GM21786 (cell line): ENCODE data around the gene PNPLA1.

Source experiments
- ATAC-seq: cut with Tn5 transposase; IDR thresholded peaks from one replicate; pipeline ENCODE4 v1.9.1; 2021; ENCODE audit not compliant: unreplicated experiment

The PNPLA1 gene

DNA sequence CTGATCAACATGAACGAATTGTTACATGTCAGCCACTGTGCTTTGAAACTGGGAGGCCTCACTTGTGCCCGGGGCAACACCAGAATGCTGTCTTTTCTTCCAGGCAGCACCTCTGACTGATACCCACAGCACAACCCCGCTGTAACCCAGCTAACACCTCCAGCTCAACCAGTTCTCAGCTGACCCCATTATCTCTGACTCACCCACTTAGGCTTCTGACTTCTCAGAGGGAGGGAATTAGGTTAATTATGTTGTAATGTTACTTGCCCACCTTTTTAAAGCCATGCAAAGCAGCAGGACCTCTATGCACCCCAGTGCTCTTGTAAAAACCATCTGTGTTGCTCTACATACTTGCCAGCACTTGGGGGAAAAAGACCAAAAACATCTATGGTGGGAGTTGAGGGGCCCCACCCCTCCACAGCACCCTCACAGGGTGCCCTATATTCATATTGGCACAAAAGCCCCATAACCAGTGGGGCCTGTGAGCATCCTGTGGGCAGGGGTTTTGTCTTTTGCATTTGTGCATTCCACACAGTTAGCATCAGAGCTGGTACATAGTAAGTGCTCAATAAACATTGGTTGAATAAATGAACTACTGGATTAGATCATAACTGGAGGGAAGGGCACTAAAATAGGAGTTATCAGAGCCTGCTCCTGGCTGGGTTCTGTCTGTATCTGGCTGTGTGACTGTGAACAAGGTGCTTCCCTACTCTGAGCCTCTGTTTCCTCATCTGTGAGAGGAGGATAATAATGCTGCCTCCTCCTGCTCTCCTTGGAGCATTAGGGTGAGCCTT lies 44.6 kb downstream of the PNPLA1 start:
- no peak for ATAC-seq

DNA sequence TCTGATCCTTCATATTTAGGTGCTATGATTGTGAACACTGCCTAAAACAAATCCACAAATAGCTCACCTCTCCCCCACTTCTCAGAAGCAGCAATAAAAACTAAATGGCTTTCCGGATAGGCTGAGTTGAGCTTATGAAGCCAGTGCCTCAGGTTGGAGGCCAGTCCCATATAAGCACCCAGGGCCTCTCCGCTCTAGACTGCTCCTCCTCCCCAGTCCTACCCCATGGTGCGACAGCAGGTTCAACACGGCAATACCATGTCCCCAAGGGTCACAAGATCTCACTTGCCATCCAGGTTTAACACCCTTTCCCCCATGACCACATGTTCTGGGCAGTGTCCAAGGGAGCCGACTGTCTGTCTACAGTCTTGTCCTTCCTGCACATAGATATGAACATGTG lies 46.1 kb downstream of the PNPLA1 start:
- no peak for ATAC-seq

DNA sequence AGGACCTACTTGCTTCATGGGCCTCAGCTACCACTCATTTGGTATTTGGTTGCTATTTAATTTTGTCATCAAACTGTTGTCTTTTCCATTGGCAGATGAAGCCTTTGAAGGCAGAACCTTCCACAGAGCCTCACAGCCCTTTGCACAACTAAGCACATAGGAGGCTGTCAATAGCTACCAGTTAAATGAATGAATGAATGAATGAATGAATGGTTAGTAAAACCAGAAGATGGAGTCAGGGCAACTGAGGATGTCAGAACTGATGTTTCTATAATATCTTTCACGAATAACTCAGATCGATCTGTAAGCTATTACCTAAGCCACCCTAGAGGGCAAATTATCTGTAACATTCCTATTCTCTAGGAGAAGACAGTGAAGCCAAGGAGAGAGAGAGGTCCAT lies 47.8 kb downstream of the PNPLA1 start:
- no peak for ATAC-seq

DNA sequence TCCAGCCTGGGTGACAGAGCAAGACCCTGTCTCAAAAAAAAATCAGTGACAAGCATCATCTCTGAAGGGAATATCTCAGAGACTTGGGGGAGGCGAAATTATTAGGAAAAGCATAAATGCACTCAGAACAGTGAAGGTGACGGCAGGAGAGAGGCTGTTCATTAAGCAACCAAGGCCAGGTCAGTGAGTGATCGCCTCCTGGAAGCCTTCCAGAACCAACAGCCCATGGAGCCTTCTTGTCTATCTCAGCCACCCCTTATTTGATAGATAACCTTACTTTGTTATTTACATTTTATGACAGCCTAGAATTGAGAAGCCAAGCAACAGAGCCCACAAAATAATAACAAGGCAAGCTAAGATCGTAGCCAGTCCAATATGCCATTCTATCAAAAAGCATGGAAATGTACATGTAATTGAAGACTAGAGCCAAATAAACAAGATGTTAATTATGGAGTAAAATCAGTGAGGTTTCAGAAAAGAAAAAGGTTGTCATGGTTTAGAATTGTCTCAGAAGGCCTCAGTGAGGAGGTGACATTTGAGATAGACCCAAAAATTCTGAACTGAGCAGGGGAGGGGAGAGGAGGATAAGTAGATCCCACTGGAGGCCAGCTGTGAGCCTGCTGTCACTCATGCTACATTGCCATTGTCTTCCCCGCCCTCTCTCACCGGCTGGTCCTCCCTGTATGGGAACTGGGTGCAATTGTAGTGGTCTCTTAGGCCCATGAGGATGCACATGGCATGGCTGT lies 49.0 kb downstream of the PNPLA1 start:
- ATAC-seq, result no peak

DNA sequence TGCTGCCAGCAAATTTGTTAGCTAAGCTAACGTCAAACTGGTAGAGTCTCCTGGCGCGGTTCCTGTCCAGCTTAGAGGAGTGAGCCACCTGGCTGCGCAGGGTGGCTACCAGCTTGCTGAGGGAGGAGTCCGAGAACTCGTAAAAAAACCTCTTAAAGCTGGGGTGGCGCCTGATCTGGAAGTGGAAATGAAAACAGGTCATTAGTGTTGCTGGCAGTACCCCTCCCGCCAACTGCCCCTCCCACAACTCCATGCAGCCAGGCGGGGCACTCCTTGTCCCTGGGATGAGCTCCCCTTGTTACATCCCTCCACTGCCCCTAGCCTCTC lies 49.5 kb downstream of the PNPLA1 start:
- no peak for ATAC-seq

DNA sequence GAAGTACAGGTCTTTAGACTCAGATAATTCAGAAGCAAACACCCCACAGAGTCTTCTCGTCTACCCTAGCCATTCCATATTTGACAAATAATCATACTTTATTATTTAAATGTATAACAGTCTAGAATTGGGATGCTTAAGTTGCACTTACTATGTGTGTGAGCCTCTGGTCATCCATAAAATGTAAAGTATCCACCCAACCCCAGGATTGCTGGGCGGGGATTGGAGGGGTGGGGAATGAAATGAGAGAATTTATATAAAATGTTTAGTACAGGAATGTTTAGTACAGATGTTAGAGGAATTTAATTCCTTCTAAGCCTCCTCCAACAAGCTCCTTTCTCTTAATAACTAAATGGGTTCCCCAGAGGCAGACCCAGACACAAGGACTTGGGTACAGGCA lies 50.0 kb downstream of the PNPLA1 start:
- no peak for ATAC-seq

DNA sequence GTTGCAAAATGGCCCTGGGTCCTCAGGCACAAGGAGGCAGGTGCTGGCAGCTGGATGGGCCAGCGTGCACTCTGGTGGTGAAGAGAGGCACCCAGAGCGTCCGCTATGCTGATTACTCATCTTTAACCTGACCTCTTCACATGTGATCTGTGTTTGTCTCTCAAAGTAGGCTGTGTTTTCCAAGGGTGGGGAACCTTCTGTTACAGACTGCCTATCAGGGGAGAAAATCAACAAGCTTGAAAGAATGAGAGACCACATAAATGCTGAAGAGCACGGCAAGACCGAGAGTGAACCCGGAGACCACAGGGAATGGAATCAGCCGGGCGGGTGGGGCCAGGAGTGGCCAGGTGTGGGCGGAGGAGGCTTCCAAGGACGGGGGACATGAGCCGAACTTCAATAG lies 50.6 kb downstream of the PNPLA1 start:
- no peak for ATAC-seq

DNA sequence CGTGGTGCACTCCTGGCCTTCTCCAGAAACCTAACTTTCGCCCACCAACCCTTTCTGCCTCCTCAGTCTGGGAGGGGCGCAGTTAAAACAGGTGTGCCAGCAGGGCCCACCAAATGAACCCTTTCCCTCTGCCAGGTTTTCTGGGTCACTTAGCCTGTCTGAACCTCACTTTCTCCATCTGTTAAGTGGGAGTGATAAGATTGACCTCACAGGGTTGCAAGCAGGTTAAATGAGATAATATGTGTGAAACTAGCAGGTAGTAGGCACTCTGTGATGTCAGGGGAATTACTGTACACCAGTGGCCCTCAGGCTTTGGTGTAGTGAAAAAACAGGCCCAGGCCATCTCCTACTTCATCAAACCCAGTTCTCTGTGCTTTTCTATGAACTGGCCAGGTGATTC lies 52.7 kb downstream of the PNPLA1 start:
- no peak for ATAC-seq

DNA sequence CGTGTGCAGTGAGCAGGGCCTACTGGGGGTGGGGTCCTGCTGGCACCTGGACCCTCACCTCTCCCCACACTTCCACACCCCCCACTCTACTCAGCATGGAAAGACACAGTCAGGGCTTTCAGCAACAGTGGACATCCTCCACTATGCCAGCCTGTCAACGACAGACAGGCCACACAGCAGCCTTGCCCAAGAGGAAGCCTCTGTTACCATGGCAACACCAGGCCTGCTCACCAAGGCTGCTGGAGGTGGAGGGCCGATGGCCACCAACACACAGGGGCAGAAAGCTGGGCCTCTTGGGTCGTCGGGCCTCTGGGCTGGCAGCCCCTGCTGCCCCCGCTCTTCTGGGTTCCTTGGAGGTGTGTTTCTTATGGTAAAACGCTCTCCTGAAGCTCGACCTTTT lies 53.2 kb downstream of the PNPLA1 start:
- ATAC-seq, result no peak

DNA sequence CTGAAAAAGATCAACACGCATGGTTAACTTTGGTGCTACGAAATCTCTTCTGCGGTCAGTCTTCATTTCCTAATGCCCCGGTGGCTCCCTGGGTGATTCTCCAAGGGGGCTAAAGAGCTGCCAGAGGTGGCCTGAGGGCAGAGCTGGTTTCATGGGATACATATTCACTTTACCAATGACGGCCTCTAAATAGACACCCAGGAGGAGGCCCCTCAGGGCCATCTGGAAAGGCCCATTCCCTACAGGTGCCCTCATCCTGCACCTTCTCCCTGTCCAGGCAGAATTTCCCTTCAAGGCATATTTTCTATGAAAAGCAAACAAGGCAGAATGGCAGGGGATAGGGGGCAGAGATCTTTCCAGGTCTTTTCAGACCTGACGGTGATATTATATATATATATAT lies 54.3 kb downstream of the PNPLA1 start:
- ATAC-seq, result no peak

DNA sequence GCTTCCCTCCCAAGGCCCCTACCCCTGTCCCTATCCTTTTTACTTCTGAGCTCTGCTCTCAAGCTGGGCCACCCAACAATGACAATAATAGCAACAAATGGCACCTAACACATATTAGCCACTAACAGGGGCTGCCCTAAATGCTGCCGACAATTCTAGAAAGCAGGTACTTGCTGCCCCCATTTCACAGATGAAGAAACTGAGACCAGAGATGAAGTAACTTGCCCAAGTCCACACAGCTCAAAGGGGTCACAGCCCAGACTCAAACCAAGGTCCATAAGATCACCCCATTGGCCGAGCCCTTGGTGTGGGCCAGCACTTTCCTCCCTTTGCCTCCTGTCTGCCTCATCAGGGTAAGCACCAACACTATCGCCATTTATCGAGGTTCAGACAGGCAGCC lies 54.9 kb downstream of the PNPLA1 start:
- ATAC-seq, result no peak

DNA sequence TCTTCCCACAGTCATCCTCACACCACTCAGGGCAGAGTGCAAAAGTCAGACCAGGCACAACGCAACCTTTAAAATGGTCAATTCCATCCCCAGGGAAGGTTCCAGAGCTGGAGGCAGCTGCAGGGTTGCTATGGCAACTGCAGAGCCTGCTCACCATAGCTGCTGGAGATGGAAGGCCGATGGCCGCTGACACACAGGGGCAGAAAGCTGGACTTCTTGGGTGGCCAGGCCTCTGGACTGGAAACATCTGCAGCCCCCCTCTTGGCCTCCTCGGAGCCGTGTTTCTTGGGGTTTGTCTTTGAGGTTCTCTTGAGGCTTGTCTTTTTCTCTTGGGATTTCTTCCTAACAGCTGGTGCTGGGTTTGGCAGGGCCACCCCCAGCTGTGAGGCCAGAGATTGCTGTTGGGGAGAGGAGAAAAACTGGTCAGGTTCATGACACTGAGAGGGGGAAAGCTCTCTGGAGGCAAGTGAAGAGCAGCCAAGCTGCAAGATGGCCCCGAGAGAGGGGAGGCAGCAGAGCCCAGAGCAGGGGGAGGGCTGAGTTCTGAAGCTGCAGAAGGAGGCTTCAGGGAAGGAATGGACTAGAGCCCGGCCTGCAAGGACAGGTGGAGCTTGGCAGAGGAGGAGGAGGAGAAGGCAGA lies 56.6 kb downstream of the PNPLA1 start:
- no peak for ATAC-seq

DNA sequence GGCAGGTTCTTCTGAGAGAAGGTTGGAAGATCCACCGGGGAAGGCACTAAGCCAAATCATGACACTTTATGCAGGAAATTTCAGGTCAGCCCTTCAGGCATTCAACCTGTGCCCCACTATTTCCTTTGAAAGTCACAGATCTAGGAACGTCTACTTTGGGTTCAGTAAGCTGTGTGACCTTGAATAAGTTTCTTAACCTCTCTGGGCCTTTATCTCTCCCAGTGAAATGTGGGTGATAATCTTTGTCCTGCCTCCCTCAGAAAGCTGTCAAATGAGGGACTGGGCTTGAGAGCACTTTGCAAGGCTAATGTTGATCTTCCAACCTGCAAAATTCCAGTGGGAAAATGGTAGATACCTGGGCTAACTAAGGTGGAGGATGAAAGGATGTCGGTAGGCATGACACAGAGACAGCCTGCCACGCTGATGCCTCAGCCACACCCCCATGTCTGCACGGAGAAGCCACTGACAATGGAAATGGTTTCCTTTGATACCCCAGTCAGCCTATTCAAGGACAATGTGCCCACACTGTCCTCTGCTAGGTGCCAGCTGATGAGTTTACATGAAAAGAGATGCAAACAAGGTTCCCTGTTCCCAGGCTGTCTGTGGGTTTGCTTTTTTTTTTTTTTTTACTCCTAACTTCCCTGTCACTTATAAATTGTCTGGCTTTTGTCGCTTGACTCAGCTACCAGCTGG lies 57.5 kb downstream of the PNPLA1 start:
- ATAC-seq, result no peak

DNA sequence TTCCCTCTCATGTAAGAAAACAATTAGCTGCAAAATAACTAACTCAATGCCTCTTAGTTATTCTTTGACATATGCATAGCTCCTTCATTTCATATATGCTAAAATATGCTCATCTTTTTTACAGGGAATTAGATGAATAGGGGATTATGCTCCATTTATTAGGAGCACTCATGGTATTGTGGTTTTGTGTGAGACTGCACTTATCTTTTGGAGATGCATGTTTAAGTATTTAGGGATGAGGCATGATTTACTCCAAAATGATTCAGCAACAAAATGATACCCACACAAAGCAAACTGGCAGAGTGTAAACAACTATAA lies 58.0 kb downstream of the PNPLA1 start:
- ATAC-seq, result no peak

DNA sequence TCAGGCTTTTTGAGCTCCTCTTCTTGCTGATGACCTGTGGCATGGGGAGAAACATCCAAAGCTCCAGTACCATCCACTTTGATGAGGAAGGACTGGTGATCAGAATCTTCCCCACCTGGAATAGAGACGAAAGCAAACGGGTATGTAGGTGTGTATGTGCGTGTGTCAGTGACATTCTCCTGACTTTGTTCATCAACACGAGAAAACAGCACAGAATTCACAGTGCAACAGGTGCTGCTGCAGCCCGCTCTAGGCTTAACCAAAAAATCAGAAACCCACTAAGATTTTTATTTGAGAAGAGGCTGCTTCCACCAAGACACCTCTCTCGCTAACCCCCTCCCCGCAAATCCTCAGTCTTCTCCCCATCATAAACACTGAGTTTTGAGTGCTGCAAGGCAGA lies 58.7 kb downstream of the PNPLA1 start:
- no peak for ATAC-seq

DNA sequence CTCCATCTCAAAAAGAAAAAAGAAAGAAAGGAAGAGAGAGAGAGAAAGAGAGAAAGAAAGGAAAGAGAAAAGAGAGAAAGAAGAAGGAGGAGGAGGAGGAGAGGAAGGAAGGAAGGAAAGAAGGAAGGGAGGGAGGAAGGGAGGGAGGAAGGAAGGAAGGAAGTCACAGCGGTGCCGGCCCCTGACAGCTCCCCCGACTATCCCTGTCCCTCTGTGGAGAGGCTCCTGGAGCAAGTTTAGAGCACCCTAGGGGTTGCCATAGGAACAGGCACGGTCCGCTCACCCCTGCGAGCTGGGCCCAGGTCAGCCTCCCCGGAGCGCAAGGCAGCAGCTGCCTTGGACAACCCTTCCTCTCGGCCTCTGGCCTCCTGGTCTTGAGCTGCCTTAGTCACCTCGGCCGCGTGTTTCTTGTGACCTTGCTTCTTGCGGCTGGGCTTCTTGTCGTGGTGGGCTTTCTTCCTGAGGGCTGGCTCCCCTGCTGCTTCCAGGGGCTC lies 60.0 kb downstream of the PNPLA1 start:
- ATAC-seq, result no peak

DNA sequence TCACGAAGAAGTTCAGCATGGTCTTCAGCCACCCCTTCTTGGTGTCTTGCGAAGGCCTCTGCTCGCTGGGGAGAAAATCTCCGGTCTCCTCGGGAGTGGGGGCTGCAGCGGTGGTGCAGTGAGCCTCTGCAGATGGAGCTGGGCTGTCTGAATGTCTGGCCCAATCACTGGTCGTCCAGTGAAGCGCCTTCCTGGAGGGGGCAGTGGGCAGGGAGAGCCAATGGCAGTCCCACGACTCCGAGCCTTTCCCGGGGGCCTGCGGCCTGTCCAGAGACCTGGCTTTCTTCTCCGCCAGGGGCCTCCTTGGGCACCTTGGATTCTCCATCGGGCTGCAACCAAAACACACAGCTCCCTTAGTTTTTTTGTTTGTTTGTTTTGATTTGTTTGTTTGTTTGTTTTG lies 60.5 kb downstream of the PNPLA1 start:
- ATAC-seq, result no peak

DNA sequence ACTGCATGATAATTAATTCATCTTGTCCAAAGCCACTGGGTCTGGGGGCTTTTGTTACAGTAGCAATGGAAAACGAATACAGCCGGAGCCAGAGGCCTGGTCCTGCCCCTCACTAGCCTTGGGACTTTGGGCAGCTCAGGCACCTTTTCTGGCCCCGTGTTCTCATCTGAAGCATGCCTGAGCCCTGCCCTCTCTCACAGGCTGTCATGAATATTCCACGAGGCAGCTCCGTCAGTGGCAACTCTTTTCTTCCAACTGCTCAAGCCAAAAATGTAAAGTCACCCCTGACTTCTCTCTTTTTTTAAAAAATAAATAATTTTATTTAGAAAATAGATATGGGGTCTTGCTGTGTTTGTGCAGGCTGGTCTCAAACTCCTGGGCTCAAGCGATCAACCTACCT lies 61.5 kb downstream of the PNPLA1 start:
- no peak for ATAC-seq

DNA sequence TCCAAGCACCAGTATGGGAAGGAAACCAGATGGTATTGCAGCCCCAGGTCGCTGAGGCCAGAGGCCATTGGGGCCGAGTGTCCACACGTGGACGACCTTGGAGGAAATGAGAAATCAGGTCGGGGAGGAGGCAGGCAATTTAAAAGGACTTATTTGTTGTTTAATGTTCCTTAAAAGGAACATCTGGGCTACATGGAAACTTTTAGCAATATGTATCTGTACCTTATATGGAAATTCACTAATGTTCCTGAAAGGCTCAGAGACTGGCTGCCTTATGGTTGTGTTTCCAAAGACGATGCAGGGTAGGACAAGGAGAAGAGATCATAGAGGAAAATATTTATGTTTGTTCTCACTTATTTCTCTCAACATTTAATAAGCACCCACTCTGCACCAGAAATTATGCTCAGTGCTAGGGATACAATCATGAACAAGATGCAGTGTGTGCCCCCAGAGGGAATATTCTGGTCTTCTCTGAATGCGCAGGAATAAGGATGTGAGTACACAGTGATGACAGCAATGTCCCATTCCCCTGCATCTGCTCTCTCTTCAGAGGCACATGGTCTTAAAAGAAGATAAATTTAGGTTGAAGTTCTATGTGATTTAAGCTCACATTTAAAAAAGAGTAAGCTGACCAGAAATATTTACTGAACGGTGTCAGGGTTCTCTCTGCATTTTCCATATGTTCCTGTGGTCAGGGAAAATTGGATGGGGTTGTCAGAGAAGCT lies 63.5 kb downstream of the PNPLA1 start:
- ATAC-seq, result no peak

DNA sequence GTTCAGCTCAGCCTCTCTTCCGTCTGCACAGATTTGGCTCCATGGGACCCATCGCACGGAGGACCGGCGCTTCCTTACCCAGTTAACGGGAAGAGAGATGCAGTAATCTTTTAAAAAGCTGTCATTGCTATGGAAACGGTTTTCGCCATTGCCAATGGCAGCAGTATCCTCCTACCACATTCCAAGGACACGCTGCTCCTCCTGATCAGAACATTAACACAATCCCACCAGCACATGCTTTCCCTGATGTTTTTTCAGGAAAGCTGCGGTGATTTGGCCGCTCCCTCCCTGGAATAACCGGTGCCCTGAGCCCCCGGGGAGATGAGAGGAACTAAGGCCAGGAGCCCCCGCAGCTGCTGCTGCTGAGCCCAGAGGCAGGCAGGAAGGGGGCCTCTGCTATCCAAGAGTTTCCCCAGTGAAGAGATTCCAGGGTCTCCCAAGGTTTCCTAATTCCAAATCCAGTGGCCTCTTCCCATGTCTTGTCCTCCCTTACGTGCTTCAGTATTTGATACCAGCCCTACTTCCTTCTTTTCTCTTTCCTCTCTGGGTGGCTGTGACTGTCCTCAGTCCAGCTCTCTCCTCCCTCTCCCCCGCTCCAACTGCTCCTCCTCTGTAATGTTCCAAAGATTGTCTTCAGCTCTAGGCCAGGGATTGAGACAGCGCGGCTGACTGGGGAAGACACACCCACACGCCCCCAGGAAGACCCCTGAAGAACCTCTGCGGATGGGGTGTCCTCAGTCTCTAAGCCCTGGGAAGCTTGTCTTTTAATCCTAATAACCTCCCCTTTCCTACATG lies 64.3 kb downstream of the PNPLA1 start:
- ATAC-seq, result no peak
